Fibroblast of gingiva (primary cell): ENCODE results near the gene EMD.

Experiments
- DNase-seq: peaks from one replicate; pipeline ENCODE4 v3.0.0-alpha.2; 2011; ENCODE audit warnings: low read depth

Gene EMD

DNA sequence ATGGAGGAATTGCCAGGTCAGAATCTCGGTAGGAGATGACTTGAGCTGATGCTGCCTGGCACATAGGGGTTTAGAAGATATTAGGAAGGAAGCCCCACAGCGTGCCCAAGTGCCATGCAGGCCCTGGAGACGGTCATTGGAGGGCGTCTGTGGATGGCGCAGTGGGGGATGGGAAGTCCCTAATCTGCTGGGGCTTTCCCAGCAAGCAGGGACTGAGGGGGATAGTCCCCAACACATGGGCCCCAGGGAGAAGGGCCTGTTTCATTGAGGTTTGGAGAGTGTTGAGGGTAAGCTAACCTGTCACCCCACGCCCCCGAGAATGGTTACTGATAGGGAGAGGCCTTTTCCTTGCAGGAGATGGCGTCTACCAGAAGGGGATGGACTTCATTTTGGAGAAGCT is 40.1 kb downstream of the EMD start:
- DNase-seq: no peak

GRCh38 chrX:154419688-154420401 is 40.8 kb downstream of the EMD start:
- DNase-seq: no peak

DNA sequence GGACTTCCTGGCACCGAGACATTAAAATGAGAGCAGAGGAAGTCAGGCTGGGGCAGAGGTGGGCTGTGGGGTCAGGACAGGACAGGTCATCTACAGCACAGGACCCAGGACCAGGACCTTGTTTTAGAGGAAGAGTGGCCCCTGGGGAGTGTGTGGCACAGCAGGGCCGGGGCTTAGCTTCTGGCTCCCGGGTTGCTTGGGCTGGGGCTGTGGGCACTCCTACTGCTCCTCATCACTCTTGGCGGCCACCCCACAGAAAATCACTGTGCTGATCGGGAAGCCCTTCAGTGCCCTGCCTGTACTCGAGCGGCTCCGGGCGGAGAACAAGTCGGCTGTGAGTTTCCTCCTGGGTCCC is 41.3 kb downstream of the EMD start:
- DNase-seq: no peak

DNA sequence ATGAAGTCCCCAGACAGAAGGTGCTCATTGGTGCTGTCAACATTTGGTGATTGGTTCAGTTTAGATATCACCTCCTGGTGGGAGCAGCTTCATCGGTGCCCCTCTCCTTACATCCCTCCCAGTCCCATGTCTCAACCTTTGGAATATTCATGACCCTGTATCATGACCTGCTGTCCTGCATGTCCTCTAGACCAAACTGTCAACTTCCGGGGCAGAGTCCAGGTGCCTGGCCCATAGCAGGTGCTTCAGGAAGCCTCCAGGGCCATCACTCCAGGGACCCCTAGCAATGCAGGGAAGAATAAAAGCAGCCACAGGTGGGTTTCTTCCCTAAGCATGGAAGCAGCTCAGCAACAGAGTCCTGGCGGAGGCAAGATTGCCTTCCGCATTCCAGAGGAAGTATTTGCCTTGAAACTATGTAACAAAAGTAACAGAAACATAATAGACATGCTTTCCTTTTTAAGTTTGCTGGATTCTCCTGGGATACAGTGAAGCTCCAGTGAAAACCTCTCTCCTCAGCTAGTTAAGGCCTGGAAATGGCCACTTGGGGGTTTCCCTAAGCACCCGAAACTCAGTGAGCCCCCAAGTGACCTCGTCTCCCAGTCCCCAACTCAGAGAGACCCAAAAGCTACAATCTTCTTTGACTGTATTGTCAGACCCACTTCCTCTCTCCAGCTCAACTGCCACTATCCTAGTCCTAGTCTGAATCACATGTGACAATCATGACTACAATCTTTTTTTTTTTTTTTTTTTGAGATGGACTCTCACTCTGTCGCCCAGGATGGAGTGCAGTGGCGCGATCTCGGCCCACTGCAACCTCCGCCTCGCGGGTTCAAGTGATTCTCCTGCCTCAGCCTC is 48.0 kb downstream of the EMD start:
- DNase-seq: no peak

GRCh38 chrX:154428176-154429171 is 49.4 kb downstream of the EMD start, which contains the start of gene ATP6AP1:
Gene ATP6AP1 (plus strand): TSS chrX:154428677. CDS start chrX:154428693, 16 bp downstream.
- DNase-seq: peak; percentile 94

- no peak for DNase-seq
These were observed 50.6 kb downstream of the EMD start for GRCh38 chrX:154429711-154430110.

DNA sequence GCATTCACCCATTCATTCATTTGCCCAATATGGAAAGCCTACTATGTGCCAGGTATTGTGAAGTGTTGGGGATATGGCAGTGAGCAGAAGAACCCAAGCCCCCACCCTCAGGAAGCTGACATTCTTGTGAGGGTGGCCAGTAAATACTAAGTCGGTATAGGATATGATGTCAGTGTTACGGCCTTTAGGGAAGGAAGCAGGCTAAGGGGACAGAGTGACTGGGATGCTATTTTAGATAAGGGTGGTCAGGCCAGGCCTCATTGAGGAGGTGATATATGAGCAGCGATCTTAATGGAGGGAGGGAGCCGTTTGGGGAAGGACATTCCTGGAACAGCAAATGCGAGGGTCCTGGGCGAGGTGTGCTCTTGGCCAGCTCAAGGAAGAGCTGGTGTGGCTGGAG is 51.4 kb downstream of the EMD start:
- DNase-seq: no peak

DNA sequence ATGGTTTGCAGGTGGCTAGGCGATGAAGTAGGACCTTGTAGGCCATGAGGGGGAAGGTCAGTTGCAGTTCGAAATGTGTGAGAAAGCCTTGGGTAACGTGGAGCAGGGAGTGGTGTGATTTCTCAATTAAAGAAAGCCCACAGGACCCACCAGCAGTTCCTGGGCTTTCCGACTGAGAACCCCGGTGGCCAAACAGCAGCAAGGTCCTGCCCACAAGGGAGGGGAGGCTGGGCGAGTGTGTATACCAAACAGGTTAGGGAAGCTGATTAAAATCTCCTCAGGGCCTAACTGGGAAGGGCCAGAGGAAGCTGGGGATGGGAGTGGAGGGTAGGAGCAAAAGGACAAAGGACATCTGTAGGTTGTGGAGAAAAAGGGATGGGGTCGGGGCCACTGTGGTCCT is 51.8 kb downstream of the EMD start:
- no peak for DNase-seq
